Globus pallidus (tissue), 1 donor: Measurements from ENCODE around the gene ZNF85.
A peak's percentile ranks its signal among the peaks of the same experiment; 100 is the strongest.
"Not testable (repeated sequence)": the region's sequence is repeated elsewhere in the genome, so short reads cannot be mapped to it uniquely, and the experiment has no call there.

Experiments used
- DNase-seq: peaks from one replicate; pipeline ENCODE4 v3.0.0-alpha.2; 2015; ENCODE audit warnings: low spot score

ZNF85 gene

DNA sequence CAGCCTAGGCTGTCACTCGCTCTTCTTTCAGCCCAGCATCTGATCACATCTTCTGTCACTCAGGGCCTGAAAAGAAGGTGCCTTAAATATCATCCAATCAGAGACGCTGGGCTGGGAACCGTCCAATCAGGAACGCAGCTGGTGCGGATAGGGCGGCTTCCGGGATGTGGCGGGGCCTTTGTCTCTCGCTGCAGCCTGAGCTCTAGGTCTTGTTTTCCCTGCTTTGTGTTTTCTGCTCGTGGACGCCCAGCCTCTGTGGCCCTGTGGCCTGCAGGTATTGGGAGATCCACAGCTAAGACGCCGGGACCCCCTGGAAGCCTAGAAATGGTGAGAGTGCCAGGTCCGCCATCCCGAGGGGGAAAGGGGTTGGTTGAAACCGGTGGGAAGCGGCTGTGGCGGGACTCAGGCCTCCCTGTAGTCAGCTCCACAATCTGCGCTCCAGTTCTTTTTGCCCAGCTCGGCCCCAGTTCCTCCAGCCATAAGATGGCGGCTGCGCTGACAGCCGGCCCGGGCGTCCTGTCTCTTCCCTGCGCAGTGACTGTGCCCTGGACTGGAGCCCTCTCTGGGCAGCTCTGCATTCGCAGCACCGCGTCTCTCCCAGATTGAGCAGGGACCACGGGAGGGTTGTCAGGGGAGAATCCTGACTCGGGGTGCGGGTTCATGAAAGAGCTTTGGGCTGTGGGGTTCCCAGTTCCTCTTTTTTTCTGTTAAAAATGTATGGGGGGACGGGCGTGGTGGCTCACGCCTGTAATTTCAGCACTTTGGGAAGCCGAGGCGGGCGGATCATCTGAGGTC, at the start of gene ZNF85:
ZNF85 (plus strand) TSS at position 175 of the 795 bp plus-strand sequence; CDS start at position 325, 150 bp downstream.
- DNase-seq = peak; percentile 92

DNA sequence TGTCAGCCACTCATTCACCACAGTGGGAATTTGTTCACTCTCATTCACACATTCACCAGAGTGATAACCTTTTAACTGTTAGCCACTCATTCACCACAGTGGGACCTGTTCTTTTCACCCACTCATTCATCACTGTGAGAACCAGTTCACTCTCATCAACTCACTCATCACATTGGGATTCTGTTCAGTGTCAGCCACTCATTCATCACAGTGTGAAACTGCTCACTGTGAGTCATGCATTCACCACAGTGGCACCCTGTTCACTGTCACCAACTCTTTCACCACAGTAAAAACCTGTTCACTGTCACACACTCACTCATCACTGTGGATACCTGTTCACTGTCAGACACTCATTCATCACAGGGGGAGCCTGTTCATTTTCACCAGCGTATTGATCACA, 43.5 kb upstream of the ZNF85 start:
- no peak for DNase-seq

DNA sequence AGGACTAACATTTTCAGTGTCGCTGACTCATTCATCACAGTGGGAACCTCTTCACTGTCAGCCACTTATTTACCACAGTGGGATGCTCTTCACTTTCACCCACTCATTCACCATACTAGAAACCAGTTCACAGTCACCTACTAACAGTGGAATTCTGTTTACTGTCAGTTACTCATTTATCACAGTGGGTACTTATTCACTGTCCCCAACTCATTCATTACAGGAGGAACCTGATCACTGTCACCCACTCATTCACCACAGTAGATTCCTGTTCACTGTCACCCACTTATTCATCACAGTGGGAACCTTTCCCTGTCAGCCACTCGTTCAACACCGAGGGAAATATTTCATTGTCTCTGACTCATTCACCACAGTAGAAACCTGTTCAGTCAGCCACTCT, 10.1 kb upstream of the ZNF85 start:
- DNase-seq = no peak

DNA sequence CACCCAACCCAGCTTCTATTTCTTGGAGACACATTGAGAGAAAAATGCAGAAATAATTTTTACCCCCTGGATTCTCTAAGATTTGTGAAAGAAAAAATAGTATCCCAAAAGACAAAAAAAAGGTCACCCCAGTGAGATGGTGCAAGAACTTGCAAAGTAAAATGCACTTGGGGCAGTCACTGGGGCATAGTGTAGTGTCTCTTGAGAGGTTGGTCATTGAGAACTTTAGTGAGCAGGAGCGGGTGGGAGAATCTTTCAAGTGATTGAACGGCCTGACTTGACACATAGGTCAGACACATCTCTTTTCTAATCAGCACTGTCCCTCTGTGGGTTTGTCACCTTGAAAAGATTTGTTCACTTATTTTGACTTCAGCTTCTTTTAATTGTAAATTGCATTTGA, 2.4 kb downstream of the ZNF85 start:
- DNase-seq = no peak

DNA sequence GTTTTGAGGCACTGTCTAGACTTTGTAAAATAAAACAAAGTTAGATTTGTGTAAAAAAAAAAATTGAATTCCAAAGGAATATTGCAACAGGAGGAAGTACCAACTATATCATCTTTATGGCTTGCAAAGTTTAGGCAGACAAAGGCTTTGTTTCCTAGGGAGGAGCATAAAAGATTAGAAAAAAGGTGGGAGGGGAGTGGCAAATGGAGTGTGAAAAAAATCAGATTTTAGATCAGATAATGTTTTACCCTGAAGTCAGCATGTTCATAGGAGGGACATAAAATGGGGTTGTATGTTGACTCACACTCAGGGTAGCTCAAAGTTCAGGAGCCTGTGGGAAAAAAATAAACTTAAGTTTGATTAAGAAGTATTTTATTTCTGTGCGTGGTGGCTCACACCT, 3.7 kb downstream of the ZNF85 start:
- no peak for DNase-seq

DNA sequence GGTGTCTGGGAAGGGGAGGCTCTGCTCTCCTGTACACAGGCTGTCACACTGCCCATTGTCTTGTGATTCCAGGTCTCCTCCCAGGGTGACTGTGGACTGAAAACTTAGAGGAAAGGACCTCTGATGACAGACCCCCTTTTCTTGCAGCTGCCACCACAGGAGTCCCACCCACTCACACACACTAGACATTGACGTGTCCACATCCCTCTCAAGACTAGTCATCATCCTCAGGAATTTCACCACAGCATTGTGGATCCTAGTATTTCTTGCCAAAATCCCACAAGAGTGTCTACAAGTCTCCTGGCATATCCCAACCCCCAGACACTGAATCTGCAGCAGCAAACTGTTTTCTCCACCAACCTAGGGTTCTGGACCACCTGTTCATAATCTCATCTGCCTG, 5.3 kb downstream of the ZNF85 start:
- DNase-seq = no peak

DNA sequence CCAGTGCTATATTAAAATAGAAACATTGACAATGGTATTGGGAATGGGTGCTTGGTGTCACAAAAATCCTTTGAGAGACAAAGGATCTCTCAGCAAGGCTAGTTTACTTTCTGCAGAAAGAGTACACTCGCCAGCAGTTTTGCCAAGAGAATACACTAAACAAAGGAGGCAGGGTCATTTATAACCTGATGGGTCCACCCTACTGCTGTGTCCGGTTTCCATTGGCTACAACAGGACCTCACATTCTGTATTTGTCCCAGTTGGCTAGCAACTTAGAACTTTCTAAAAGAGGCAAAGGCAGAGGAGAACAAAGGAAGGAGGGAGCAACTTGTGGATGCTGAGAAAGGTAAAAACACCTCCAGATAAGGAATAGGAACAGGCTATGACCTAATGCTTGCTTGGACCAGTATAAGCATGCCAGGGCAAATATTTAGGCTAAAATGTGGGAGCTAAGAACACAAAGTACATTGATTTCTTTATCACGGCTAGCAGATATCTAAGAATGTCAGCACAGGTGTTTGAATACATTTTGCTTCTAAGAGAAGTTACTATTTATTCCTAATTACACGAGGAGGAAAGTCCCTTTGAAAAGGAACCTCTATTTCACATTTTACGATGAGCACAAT, 13.4 kb downstream of the ZNF85 start:
- DNase-seq = not testable (repeated sequence)

DNA sequence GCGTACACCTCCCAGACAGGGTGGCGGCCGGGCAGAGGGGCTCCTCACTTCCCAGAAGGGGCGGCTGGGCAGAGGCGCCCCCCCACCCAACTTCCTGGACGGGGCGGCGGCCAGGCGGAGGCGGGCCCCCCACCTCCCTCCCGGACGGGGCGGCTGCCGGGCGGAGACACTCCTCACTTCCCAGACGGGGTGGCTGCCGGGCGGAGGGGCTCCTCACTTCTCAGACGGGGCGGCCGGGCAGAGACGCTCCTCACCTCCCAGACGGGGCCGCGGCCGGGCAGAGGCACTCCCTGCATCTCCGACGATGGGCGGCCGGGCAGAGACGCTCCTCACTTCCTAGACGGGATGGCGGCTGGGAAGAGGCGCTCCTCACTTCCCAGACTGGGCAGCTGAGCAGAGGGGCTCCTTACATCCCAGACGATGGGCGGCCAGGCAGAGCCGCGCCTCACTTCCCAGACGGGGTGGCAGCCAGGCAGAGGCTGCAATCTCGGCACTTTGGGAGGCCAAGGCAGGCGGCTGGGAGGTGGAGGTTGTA, 29.6 kb downstream of the ZNF85 start:
- not testable (repeated sequence) for DNase-seq

DNA sequence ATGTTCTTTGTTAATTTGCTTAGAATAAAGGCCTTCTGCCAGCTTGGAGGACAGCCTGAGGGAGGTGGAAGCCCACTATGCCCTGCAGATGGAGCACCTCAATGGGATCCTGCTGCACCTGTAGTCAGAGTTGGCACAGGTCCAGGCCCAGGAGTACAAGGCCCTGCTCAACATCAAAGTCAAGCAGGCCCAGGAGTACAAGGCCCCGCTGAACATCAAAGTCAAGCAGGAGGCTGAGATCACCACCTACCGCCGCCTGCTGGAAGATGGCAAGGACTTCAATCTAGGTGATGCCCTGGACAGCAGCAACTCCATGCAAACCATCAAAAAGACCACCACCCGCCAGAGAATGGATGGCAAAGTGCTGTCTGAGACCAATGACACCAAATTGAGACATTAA, 41.7 kb downstream of the ZNF85 start:
- DNase-seq = no peak

DNA sequence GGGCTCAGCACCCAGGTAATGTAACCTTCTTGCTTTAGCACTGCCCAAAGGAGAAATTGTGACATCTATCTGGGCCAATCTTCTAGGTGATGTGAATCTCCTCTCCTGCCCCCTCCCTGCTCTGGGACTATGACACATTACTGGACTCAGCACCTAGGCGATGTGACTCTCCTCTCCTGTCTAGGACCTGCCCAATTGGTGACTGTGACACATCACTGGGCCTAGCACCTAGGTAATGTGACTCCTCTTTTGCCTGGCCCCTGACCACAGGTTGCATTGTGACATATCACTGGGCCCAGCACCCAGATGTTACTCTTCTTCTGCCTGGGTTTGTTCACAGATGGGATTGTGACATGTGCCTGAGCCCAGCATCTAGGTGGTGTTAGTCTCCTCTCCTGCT, 45.0 kb downstream of the ZNF85 start:
- no peak for DNase-seq

DNA sequence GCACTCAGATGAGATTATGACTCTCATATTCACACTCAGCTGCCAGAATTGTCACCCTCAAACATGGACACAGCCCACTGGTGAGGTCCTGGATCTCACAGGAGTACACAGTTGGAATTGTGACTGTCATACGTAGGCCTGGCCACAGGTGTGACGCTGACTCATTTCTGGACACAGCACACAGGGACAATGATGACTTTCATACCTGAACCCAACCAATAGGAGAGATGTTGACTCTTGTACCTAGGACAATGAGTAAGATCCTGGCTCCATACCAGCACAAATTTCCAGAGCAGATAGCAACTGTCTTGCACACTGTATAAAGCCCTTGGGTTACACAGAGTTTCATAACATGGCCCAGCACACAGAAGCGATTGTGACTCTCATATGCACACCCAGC, 46.4 kb downstream of the ZNF85 start:
- no peak for DNase-seq

DNA sequence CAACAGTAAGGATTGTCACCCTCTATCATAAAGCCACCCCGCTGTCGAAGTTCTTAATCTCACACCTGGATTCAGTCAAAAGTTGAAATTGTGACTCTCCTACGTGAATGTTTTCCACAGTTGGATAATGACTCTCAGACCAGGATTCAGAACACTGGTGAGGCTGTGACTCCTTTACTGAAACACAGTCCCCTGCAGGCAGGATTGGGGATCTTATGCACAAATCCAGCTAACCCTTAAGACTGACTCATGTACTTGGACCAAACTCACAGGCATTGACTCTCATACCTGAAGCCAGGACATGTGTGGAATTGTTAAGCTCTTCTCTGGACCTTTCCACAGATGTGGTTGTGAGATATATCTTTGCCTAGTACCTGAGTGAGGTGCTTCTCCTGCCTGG, 46.8 kb downstream of the ZNF85 start:
- DNase-seq = no peak

DNA sequence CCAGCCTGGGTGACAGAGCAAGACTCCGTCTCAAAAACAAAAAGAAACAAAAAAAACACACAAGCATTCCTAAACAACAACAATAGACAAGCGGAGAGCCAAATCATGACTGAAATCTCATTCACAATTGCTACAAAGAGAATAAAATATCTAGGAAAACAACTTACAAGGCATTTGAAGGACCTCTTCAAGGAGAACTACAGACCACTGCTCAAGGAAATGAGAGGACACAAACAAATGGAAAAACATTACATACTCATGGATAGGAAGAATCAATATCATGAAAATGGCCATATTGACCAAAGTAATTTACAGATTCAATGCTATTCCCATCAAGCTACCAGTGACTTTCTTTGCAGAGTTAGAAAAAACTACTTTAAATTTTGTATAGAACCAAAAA, 69.7 kb downstream of the ZNF85 start:
- DNase-seq = not testable (repeated sequence)

DNA sequence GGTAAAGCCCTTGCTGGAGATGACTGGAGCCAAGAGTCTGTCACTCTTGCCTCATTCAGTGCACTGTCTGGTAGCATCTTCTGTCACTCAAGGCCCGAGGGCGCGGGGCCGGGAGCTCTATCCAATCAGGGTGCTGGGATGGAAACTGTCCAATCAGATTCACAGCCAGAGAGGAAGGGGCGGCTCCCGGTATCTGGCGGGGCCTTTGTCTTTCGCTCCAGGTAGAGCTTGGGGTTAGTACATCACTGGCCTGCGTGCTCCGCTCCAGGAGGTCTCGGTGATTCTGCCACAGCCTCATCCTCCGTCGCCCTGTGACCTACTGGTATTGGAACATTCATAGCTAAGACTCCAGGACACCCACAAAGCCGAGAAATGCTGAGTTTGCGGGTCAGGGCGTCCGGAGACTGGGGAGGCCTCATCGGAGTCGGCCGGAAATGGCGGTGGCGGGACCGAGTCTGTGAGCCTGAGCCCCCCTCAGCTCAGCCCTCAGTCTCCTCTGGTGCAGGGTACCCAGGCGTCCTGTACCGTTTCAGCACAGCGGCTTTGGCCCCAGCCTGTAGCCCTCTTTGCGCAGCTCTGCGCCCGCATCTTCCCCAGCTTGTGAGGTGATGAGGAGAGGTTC, 76.8 kb downstream of the ZNF85 start:
- peak; percentile 95 for DNase-seq
